ENCODE measurements around the gene RAX.

DNA sequence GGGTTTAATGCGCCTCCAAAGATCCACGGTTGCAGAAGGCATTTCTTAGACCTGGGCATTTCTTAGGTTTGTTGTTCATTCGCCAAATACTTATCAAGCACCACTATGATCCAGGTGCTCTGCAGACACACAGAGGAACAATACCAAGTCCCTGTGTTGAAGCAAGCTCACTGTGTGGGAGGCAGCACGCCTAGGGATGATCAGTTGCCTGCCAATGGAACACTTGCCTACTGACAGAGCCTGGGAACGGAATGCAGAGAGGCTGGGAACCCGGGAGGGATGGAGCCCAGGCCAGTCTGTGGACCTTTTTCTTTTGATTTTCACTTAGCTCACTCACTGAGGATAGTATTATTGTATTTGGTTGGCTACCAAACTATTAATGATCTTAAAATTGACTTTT, 55.2 kb downstream of the RAX start:
- TF ChIP-seq POLR2AphosphoS5 (IDR thresholded peaks at IDR 0.05) (no peak), POLR2A (IDR thresholded peaks at IDR 0.05) (no peak)
- TF ChIP-seq, protein P1, sequence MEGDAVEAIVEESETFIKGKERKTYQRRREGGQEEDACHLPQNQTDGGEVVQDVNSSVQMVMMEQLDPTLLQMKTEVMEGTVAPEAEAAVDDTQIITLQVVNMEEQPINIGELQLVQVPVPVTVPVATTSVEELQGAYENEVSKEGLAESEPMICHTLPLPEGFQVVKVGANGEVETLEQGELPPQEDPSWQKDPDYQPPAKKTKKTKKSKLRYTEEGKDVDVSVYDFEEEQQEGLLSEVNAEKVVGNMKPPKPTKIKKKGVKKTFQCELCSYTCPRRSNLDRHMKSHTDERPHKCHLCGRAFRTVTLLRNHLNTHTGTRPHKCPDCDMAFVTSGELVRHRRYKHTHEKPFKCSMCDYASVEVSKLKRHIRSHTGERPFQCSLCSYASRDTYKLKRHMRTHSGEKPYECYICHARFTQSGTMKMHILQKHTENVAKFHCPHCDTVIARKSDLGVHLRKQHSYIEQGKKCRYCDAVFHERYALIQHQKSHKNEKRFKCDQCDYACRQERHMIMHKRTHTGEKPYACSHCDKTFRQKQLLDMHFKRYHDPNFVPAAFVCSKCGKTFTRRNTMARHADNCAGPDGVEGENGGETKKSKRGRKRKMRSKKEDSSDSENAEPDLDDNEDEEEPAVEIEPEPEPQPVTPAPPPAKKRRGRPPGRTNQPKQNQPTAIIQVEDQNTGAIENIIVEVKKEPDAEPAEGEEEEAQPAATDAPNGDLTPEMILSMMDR (IDR thresholded peaks at IDR 0.05 in 8 of 11, conservative IDR thresholded peaks at IDR 0.05 in 3 of 11), result no peak
